Fibroblast of peridontal ligament (primary cell): Measurements from ENCODE around the gene TRIM51.
"Not testable (repeated sequence)": the region's sequence is repeated elsewhere in the genome, so short reads cannot be mapped to it uniquely, and the experiment has no call there.

Experiments
- DNase-seq: peaks from one replicate; pipeline ENCODE4 v3.0.0-alpha.2; 2010; ENCODE audit errors: extremely low read depth

The TRIM51 gene, protein sequence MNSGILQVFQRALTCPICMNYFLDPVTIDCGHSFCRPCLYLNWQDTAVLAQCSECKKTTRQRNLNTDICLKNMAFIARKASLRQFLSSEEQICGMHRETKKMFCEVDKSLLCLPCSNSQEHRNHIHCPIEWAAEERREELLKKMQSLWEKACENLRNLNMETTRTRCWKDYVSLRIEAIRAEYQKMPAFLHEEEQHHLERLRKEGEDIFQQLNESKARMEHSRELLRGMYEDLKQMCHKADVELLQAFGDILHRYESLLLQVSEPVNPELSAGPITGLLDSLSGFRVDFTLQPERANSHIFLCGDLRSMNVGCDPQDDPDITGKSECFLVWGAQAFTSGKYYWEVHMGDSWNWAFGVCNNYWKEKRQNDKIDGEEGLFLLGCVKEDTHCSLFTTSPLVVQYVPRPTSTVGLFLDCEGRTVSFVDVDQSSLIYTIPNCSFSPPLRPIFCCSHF

DNA sequence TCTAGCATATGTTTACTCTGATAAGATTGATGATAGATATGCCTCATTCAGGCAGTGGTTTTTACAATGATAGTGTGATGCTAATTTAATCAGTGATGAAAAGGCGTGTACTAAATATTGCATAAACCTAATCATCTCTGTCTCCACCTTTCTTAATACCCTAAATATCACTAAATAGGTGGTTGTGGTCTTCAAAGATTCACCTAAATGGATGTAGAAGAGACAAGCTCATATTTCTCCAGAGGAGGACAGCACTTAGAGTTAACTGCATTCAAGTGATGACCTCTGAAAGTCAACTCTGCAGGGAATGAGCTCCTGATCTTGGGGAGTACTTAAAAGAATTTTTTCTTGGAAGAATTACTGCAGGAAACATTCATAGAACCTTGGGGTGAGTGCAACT lies at the start of gene TRIM51:
Gene TRIM51, plus strand, starts transcription at position 301 of the 400 bp plus-strand sequence. CDS start 2,132 bp downstream, outside the sequence.
- DNase-seq: not testable (repeated sequence)

DNA sequence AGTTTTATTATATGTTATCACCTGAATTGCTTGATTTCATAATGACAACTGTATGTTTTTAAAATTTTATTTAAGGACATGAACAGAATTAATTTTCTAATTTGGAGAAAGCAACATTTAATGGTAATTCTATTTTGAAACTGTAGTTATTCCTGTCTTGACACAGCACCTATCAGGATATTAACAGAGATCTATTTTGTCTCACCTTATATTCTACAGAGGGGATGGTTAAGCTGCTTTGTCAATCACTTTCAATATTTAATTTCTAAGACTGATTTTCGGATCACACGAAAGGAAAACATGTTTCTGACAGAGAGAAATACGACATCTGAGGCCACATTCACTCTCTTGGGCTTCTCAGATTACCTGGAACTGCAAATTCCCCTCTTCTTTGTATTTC lies 44.6 kb upstream of the TRIM51 start, which contains the start of gene OR5D16:
Gene OR5D16, plus strand, starts transcription at position 301 of the 400 bp plus-strand sequence. Its CDS starts 0 bp downstream, at position 301.
- no peak for DNase-seq

DNA sequence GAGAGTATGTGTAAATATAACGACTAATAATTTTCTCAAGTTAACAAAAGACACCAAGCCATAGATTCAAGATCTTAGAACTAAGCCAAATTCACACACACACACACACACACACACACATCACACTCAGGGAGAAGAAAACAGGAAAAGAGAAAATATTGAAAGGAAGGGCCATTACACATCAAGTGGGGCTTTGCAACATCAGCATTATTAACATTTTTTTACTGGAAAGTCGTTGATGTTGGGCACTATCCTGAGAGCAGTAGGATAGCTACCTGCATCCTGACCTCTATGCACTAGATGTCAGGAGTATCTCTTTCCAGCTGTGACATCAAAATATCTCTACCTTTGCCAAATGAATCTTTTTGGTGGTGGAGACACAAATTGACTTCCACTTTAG lies 35.6 kb upstream of the TRIM51 start:
- no peak for DNase-seq

DNA sequence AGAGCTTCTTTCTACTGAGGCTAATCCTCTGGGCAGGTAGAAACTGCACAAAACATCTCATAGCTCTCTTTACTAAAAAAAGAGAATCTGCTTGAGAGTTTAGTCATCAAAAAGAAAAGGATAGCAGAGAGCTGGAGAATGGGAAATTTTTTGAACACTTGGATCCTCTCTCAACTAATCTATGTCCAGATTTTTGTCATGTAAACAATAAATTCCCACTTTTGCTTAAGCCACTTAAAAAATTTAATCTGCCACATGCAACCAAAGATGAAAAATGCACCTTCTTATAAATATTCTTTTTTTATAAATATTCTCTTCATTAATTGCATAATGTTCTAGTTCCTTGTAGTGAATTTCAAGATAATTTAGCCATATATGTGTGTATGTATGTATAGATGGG lies 34.1 kb upstream of the TRIM51 start:
- no peak for DNase-seq

DNA sequence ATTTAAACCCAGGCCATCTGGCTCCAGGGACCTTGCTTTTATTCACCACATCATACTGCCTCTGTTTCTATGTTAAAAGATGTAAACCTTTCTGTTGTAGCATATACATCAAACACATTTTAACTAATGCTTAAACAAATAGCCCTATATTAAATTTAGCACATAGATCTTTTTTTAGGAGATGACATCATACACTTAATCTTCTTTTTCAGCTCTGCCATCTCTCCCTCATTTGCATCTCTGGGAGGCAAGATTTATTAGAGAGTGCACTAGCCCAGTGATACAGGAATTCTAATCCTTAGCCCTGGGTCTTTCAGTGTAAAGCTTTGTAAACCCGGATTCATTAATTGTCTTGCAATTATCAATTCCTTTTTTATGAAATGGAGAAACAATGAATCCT lies 31.0 kb upstream of the TRIM51 start:
- no peak for DNase-seq

DNA sequence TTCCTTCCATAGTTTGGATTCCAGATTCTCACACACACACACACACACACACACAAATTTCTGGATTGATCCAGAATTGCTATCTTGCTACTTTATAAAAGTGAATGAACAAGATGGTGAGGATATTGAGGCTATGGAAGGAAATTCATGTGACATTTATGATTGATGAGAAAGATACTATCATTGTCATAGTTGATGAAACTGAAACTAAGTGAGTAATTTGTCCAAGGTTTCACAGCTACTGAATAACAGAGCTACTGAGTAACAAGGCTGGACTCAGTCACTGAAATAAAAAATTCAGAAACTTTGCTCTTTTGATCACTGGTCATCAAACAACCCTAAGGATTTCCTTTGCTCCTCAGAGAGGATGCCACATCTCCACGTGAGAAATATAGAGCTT lies 28.4 kb upstream of the TRIM51 start:
- no peak for DNase-seq

DNA sequence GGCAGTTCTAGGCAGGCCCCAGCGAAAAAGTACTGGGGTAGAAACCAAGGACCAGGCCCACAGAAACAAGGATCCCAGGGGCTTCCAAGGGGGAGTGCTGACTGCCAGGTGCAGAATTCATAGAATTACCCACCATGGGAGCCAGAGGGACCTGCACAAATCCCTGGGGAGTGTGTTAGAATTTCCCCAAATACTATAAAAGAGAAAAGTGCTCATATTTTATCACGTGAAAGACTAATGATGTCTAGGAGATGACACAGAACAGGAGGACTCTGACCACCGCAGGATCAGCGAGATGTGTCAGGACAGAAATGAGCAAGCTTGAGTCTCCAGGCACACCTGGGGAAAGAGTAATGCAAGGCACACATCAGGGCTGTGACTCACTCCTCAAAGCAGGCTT lies 15.7 kb upstream of the TRIM51 start:
- not testable (repeated sequence) for DNase-seq

DNA sequence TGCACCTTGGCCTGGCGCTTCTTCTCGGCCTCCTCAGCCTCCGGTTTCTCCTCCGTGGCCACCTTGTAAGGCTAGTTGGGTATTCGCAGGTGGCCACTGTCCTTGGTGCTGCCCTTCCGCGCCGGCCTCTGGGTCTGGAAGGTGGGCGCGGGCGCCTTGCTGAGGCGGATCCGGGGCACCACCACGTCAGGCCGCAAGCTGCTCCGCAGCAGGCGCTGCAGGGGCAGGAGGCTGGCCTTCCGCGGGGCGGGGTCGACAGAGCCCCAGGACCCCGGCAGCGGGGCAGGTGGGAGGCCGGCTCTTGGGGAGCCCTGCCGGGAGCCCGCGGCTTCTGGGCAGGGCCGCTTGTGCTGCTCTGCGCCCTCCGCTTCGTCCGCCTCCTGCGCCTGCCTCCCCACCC lies 10.4 kb upstream of the TRIM51 start:
- not testable (repeated sequence) for DNase-seq

DNA sequence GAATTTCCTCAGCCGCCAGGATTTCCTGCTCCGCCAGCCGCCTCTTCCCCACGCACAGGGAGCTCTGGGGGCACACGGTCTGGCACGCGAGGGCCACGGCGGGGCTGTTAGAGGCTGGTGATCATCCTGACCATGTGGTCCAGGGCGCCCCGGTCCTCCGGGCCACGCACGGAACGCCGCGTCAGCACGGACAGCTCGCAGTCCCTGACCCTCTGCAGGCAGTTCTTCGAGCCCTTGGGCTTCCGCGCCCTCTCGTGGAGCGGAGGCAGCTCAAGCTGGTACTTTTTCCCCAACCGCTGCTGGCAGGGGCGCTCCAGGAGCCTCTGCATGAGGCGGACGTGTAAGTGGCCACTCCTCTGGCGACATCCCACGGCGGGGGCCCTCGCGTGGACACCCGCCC lies 10.0 kb upstream of the TRIM51 start:
- not testable (repeated sequence) for DNase-seq

DNA sequence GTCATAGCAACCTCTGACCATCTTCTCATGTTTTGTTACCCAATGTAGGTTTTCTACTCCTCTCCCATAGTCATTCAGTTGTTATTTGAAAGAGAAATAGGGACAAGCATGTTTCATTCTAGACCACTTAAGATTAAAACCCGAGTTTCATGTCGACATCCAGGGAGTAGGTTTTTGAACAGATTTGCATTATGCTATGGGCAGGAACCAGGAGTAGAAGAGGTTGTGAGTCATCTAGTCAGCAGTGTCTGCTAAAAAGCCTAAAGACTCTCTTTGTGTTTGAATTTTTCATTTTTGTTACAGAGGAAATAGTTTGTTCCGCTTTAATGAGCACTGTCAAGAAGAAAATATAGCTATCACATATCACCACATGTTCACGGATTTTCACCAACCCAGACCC lies 1.9 kb downstream of the TRIM51 start:
- not testable (repeated sequence) for DNase-seq

DNA sequence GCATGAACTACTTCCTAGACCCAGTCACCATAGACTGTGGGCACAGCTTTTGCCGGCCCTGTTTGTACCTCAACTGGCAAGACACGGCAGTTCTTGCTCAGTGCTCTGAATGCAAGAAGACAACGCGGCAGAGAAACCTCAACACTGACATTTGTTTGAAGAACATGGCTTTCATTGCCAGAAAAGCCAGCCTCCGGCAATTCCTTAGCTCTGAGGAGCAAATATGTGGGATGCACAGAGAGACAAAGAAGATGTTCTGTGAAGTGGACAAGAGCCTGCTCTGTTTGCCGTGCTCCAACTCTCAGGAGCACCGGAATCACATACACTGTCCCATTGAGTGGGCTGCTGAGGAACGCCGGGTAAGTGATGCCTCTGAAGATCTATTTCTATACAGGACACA lies 2.4 kb downstream of the TRIM51 start:
- DNase-seq: not testable (repeated sequence)

DNA sequence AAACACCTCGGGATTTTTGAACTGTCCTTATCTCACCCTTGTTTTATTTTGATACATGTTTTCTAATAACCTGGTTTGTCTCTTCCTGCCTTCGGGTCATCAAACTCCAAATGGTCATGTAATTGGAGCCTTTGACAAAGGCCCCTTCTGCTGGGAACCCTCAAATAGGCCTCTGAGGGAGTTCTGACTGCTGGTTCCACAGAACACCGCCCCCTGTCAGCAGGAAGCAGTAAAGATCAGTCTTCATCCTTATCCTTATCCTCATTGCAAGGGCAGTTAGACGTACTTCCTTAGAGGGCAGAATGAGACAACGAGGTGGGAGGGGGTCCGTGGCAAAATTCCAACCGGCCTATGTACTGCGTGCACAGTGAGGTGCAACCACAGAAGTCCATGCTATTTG lies 12.1 kb downstream of the TRIM51 start:
- no peak for DNase-seq

DNA sequence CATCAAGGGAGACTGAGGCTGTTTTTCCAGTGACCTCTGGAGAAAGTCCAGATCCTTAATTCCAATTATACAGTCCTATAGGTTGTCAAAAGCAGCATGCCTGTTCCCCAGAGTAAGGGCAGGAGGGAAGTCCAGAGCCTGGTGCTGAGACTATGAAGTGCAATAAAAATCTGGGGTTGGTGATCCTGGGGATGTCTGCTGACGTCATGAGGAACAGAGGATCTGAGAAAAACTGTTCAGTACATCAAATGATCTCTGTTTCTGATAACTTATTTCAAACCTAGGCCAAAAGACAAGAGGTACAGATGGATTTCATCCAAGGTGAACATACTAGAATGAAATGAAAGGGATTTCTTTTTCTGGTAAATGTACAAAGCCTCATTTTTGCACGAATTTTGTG lies 19.2 kb downstream of the TRIM51 start:
- no peak for DNase-seq

DNA sequence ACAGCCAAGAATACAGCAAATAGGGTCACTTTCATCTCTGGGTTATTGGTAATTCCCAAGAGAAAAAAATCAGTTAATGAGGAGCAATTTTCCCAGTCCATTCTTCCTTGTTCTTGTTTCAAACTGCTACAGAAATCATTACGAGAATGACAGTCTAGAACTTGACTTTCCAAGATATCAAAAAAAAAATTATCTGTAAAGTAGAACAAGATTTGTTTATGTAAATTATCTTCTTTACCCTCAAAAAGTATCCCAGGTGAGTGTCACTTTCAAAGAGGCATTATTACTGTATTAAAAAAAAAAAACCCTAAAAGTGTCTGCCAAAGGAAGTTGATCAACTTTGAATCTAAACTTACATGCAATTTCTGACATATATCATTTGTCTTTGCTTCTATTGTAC lies 31.4 kb downstream of the TRIM51 start, which contains the start of gene OR5W2:
Gene OR5W2, minus strand, starts transcription at position 101 of the 400 bp plus-strand sequence. Its CDS starts 0 bp downstream, at position 101.
- DNase-seq: no peak

DNA sequence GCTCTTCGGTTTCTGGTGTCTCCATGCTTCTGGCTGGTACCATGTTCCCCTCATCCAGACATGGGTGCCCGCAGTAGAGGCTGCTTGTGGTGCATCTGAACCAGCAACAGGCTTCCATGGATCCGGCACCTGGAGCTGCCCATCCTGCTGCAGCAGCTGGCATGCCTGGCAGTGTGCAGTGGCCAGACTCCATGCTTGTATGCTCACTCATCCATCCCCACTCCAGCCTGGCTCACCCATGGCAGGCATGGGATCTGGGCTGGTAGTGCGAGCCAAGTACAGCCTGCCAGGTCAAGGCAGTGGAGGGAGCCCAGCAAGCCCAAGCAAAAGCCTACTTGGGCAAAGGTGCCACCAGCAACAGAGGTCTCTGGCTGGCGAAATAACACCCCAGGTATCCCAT lies 37.4 kb downstream of the TRIM51 start:
- DNase-seq: no peak

DNA sequence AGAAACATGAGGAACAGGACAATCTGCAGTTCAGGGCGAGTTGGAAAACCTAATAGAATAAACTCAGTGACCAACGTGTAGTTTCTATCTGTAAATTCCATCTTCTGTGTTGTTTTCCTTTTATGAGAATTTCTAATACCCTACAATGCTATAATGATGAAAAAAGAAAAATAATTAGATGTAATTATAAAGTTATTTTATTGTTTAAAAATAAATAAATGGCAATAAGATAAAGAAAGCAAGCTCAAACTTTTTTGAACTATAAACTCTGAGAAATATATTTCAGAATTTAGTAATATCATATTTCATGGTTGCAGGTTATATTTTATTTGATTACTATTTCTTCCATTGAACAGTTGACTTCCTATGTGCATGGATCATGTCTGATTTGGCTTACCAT lies 53.2 kb downstream of the TRIM51 start, which contains the start of gene OR5I1:
Gene OR5I1, minus strand, starts transcription at position 101 of the 400 bp plus-strand sequence. Its CDS starts 0 bp downstream, at position 101.
- no peak for DNase-seq
